ENCODE results near the gene CAMK2B.

- TF ChIP-seq REST (IDR thresholded peaks at IDR 0.05) (no peak), MYC (IDR thresholded peaks at IDR 0.05; ENCODE audit: borderline replicate concordance, low read length) (no peak), NFE2L2 (conservative IDR thresholded peaks at IDR 0.05; ENCODE audit: low read length) (no peak), POLR2A (IDR thresholded peaks at IDR 0.05; ENCODE audit: low read length) (no peak), MAX (IDR thresholded peaks at IDR 0.05) (no peak), CTCF (IDR thresholded peaks at IDR 0.05) (no peak), PHF8 (IDR thresholded peaks at IDR 0.05; ENCODE audit: borderline replicate concordance, low read depth) (no peak), CEBPB (IDR thresholded peaks at IDR 0.05) (no peak), RARB (CRISPR knock-in tag; IDR thresholded peaks at IDR 0.05) (no peak), SMC3 (IDR thresholded peaks at IDR 0.05) (no peak), RFX5 (IDR thresholded peaks at IDR 0.05) (no peak)
Observed at GRCh38 chr7:44353668-44354067, 28.3 kb upstream of the CAMK2B start.
